ENCODE data around the gene CCBE1. TPM values are rescaled to one million over a fixed set of nuclear protein-coding genes. Genes with fewer than 3 reads are reported as not detected.

Gene CCBE1
- total and polyA plus RNA-seq, 12 donors: 4.8 to 56.8 (median 26.4) TPM

DNA sequence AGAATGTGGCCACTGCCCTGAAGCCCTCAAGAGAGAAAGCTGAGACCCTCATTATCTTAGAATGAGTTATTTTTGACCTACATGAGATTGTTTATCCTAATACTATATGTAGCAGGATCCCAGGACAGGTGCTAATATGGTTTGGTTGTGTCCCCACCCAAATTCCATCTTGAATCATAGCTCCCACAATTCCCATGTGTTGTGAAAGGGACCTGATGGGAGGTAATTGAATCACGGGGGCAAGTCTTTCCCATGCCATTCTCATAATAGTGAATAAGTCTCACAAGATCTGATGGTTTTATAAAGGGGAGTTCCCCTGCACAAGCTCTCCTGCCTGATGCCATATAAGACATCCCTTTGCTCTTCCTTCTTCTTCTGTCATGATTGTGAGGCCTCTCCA is 76.8 kb downstream of the CCBE1 start:
- intact Hi-C loops (cut with DNase I): loop anchor here in 1 of 2 donors (10.0 kb wide), 3 partner anchors 74 to 204 kb away; partner anchors contain the start of gene CCBE1
- 91 to 94% (median 92%) methylated on average over 1 of the region's 1 CpG for WGBS, 4 donors
- Histone ChIP-seq H3K36me3 (replicated peaks in 1 of 2) (no peaks in the 10 kb centered on the region), H3K27me3 (no peaks in the 10 kb centered on the region), H3K4me3 (no peak overlapping the region), H3K9me3 (replicated peaks in 1 of 3) (no peaks in the 10 kb centered on the region), H3K27ac (no peak overlapping the region), H3K4me1 (replicated peaks in 1 of 2) (peaks cover 25 to 32% of the 10 kb centered on the region in 2 donors)
- TF ChIP-seq POLR2A (IDR thresholded peaks at IDR 0.05) (no peak), CTCF (IDR thresholded peaks at IDR 0.05) (no peak)
- no peak for DNase-seq

GRCh38 chr18:59619816-59620215 is 77.4 kb downstream of the CCBE1 start:
- Histone ChIP-seq H3K27me3 (no peaks in the 10 kb centered on the region), H3K27ac (no peak overlapping the region), H3K36me3 (replicated peaks in 1 of 2) (no peaks in the 10 kb centered on the region), H3K4me3 (no peak overlapping the region), H3K9me3 (replicated peaks in 1 of 3) (no peaks in the 10 kb centered on the region), H3K4me1 (replicated peaks in 1 of 2) (peaks cover 25 to 32% of the 10 kb centered on the region in 2 donors)
- WGBS, 4 donors: 78 to 87% (median 84%) methylated on average over 3 of the region's 3 CpGs
- TF ChIP-seq CTCF (IDR thresholded peaks at IDR 0.05) (no peak), POLR2A (IDR thresholded peaks at IDR 0.05) (no peak)
- intact Hi-C loops (cut with DNase I): loop anchor here in 1 of 2 donors (10.0 kb wide), 4 partner anchors 55 to 205 kb away; partner anchors contain the start of gene CCBE1
- no peak for DNase-seq

GRCh38 chr18:59617468-59617932 is 79.7 kb downstream of the CCBE1 start:
- Histone ChIP-seq H3K4me1 (replicated peaks in 1 of 2) (peaks cover 7 to 15% of the 10 kb centered on the region in 2 donors), H3K4me3 (no peak overlapping the region), H3K36me3 (replicated peaks in 1 of 2) (no peaks in the 10 kb centered on the region), H3K27me3 (no peaks in the 10 kb centered on the region), H3K27ac (peak overlapping the region in 1 of 5 donors; percentile 22), H3K9me3 (replicated peaks in 1 of 3) (no peaks in the 10 kb centered on the region)
- DNase-seq: peak in 5 of 7 donors; percentile 23 to 65 (median 30)
- intact Hi-C loops (cut with DNase I): loop anchor here in 1 of 2 donors (10.0 kb wide), 1 partner anchor 53 kb away; no protein-coding TSS in a partner anchor
- no peak for TF ChIP-seq CTCF (IDR thresholded peaks at IDR 0.05)
- TF ChIP-seq POLR2A (IDR thresholded peaks at IDR 0.05): no peak
- 24 to 32% (median 27%) methylated on average over 3 of the region's 3 CpGs for WGBS, 4 donors

DNA sequence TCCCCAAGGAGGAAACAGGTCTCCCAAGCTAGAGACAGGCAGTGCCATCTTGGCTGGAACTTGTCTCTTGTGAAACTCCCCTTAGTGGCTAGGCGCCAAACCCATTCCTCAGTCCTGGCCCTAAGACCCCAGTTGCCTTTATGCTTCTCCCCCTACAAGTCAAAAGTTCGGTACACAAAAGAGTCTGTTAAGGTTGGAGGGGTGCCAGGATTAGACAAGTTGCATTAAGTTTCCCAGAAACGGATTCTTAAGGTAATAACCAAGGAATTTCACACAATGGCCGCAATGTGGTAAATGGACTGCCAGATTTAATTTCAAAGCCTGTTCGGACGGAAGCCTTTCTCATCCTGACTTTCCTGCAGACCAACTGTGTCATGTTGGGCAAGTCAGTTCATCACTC is 80.7 kb downstream of the CCBE1 start:
- intact Hi-C loops (cut with DNase I): loop anchor here in 1 of 2 donors (10.0 kb wide), 1 partner anchor 52 kb away; no protein-coding TSS in a partner anchor
- Histone ChIP-seq H3K36me3 (replicated peaks in 1 of 2) (no peaks in the 10 kb centered on the region), H3K27ac (no peak overlapping the region), H3K4me3 (no peak overlapping the region), H3K4me1 (replicated peaks in 1 of 2) (peaks cover 7 to 19% of the 10 kb centered on the region in 2 donors), H3K9me3 (replicated peaks in 1 of 3) (no peaks in the 10 kb centered on the region), H3K27me3 (no peaks in the 10 kb centered on the region)
- TF ChIP-seq POLR2A (IDR thresholded peaks at IDR 0.05): no peak
- no peak for TF ChIP-seq CTCF (IDR thresholded peaks at IDR 0.05)
- DNase-seq: no peak
- WGBS, 4 donors: 81 to 91% (median 83%) methylated on average over 6 of the region's 6 CpGs

Measured in adrenal gland (tissue), 12 donors.